RWPE2 (cell line): ENCODE results near the gene POLR3B.

Source experiments
- ATAC-seq: fragments of 200-7000 bp; cut with Tn5 transposase; 3 replicates; pipeline ENCODE4 v1.9.1; 2021; ENCODE audit warnings: low read depth
- DNase-seq: peaks from one replicate; pipeline ENCODE4 v3.0.0-alpha.2; 2020; ENCODE audit warnings: low spot score
- H3K27ac ChIP-seq: fragments of 450-650 bp; 2 replicates; pipeline ENCODE4 v1.5.1; 2017; ENCODE audit warnings: mild to moderate bottlenecking; ENCODE audit not compliant: poor library complexity, severe bottlenecking
- H3K27me3 ChIP-seq: fragments of 250-450 bp; sonication (Bioruptor Pico); 2 replicates; pipeline ENCODE4 v1.5.1; 2021; ENCODE audit warnings: mild to moderate bottlenecking, moderate library complexity; ENCODE audit not compliant: insufficient read depth, poor library complexity, severe bottlenecking
- H3K36me3 ChIP-seq: fragments of 250-450 bp; sonication (Bioruptor Pico); 2 replicates; pipeline ENCODE4 v1.5.1; 2020; ENCODE audit warnings: low read depth, mild to moderate bottlenecking, moderate library complexity
- H3K4me1 ChIP-seq: fragments of 250-450 bp; sonication (Bioruptor Pico); 2 replicates; pipeline ENCODE4 v1.5.1; 2021; ENCODE audit warnings: mild to moderate bottlenecking, moderate library complexity; ENCODE audit not compliant: insufficient read depth, poor library complexity, severe bottlenecking
- H3K4me3 ChIP-seq: fragments of 250-450 bp; sonication (Bioruptor Pico); 2 replicates; pipeline ENCODE4 v1.5.1; 2021; ENCODE audit warnings: mild to moderate bottlenecking, moderate library complexity; ENCODE audit not compliant: severe bottlenecking
- H3K9me3 ChIP-seq: fragments of 250-450 bp; sonication (Bioruptor Pico); 2 replicates; pipeline ENCODE4 v1.5.1; 2021; ENCODE audit warnings: mild to moderate bottlenecking, moderate library complexity; ENCODE audit not compliant: severe bottlenecking
- TF ChIP-seq, protein P1 (sequence below): fragments of 450-650 bp; IDR thresholded peaks from one replicate; pipeline ENCODE4 v1.5.1; 2017; ENCODE audit warnings: mild to moderate bottlenecking, moderate library complexity; ENCODE audit not compliant: poor library complexity, severe bottlenecking

POLR3B gene

GRCh38 chr12:106329231-106329982 lies 28.1 kb upstream of the POLR3B start:
- Histone ChIP-seq H3K4me3 (no peak overlapping the region), H3K27me3 (no peaks in the 10 kb centered on the region), H3K4me1 (no peaks in the 10 kb centered on the region), H3K27ac (no peak overlapping the region), H3K36me3 (no peaks in the 10 kb centered on the region), H3K9me3 (no peaks in the 10 kb centered on the region)
- TF ChIP-seq, protein P1, sequence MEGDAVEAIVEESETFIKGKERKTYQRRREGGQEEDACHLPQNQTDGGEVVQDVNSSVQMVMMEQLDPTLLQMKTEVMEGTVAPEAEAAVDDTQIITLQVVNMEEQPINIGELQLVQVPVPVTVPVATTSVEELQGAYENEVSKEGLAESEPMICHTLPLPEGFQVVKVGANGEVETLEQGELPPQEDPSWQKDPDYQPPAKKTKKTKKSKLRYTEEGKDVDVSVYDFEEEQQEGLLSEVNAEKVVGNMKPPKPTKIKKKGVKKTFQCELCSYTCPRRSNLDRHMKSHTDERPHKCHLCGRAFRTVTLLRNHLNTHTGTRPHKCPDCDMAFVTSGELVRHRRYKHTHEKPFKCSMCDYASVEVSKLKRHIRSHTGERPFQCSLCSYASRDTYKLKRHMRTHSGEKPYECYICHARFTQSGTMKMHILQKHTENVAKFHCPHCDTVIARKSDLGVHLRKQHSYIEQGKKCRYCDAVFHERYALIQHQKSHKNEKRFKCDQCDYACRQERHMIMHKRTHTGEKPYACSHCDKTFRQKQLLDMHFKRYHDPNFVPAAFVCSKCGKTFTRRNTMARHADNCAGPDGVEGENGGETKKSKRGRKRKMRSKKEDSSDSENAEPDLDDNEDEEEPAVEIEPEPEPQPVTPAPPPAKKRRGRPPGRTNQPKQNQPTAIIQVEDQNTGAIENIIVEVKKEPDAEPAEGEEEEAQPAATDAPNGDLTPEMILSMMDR = no peak
- DNase-seq (no peak), ATAC-seq (no peak)

GRCh38 chr12:106331599-106331998 lies 25.9 kb upstream of the POLR3B start:
- no peak overlapping the region for H3K27ac ChIP-seq
- H3K4me3 ChIP-seq = no peak overlapping the region
- H3K27me3 ChIP-seq = no peaks in the 10 kb centered on the region
- no peak for ATAC-seq
- TF ChIP-seq, protein P1 = no peak
- no peak for DNase-seq
- no peaks in the 10 kb centered on the region for H3K9me3 ChIP-seq
- no peaks in the 10 kb centered on the region for H3K4me1 ChIP-seq
- no peaks in the 10 kb centered on the region for H3K36me3 ChIP-seq

GRCh38 chr12:106332536-106332935 lies 25.0 kb upstream of the POLR3B start:
- Histone ChIP-seq H3K4me1 (no peaks in the 10 kb centered on the region), H3K36me3 (no peaks in the 10 kb centered on the region), H3K4me3 (no peak overlapping the region), H3K9me3 (no peaks in the 10 kb centered on the region), H3K27me3 (no peaks in the 10 kb centered on the region), H3K27ac (no peak overlapping the region)
- ATAC-seq = no peak
- TF ChIP-seq, protein P1 = no peak
- no peak for DNase-seq

GRCh38 chr12:106333010-106333409 lies 24.5 kb upstream of the POLR3B start:
- Histone ChIP-seq H3K36me3 (no peaks in the 10 kb centered on the region), H3K4me1 (no peaks in the 10 kb centered on the region), H3K9me3 (no peaks in the 10 kb centered on the region), H3K4me3 (no peak overlapping the region), H3K27me3 (no peaks in the 10 kb centered on the region), H3K27ac (no peak overlapping the region)
- TF ChIP-seq, protein P1 = no peak
- ATAC-seq (no peak), DNase-seq (no peak)

GRCh38 chr12:106333756-106334155 lies 23.8 kb upstream of the POLR3B start:
- TF ChIP-seq, protein P1 = no peak
- H3K27ac ChIP-seq = no peak overlapping the region
- no peak for ATAC-seq
- H3K27me3 ChIP-seq = no peaks in the 10 kb centered on the region
- H3K4me1 ChIP-seq = no peaks in the 10 kb centered on the region
- H3K36me3 ChIP-seq = no peaks in the 10 kb centered on the region
- DNase-seq = no peak
- no peak overlapping the region for H3K4me3 ChIP-seq
- H3K9me3 ChIP-seq = no peaks in the 10 kb centered on the region
